Liver (tissue), 9 donors: ENCODE measurements around the gene COL15A1. TPM values are rescaled to one million over a fixed set of nuclear protein-coding genes. Genes with fewer than 3 reads are reported as not detected.

ENCODE experiments used
- DNase-seq: peaks from one replicate; pipeline ENCODE4 v3.0.0-alpha.2; 2017; ENCODE audit warnings: low spot score
- H3K27ac ChIP-seq, 2 donors: one replicate each; pipeline ENCODE4 v1.7.0; 2013; ENCODE audit warnings: inconsistent platforms in 2 of 2, low read length in 2 of 2, control low read depth in 1 of 2, low read depth in 1 of 2, mild to moderate bottlenecking in 1 of 2
- H3K27me3 ChIP-seq, 4 donors: one replicate each; pipeline versions ENCODE4 v1.6.1 to v1.7.0; 2013; ENCODE audit warnings: low read length in 3 of 4, inconsistent platforms in 1 of 4, mild to moderate bottlenecking in 1 of 4, moderate library complexity in 1 of 4; ENCODE audit not compliant: control insufficient read depth in 4 of 4, insufficient read depth in 4 of 4
- H3K36me3 ChIP-seq, 4 donors: one replicate each; pipeline versions ENCODE4 v1.6.1 to v1.7.0; 2013; ENCODE audit warnings: low read length in 3 of 4, mild to moderate bottlenecking in 3 of 4, low read depth in 1 of 4, moderate library complexity in 1 of 4; ENCODE audit not compliant: control insufficient read depth in 4 of 4, insufficient read depth in 3 of 4
- H3K4me1 ChIP-seq, 4 donors: one replicate each; pipeline versions ENCODE4 v1.6.1 to v1.7.0; 2013; ENCODE audit warnings: low read length in 3 of 4, mild to moderate bottlenecking in 3 of 4, moderate library complexity in 1 of 4; ENCODE audit not compliant: control insufficient read depth in 4 of 4, insufficient read depth in 4 of 4
- H3K4me3 ChIP-seq, 3 donors: one replicate each; pipeline versions ENCODE4 v1.6.1 to v1.7.0; 2013; ENCODE audit warnings: low read length in 3 of 3, control low read depth in 1 of 3, low read depth in 1 of 3, mild to moderate bottlenecking in 1 of 3
- H3K9ac ChIP-seq, 2 donors: one replicate each; pipeline ENCODE4 v1.7.0; 2013; ENCODE audit warnings: low read length in 2 of 2, mild to moderate bottlenecking in 2 of 2, moderate library complexity in 2 of 2, control low read depth in 1 of 2, low read depth in 1 of 2
- H3K9me3 ChIP-seq, 4 donors: one replicate each; pipeline versions ENCODE4 v1.6.1 to v1.7.0; 2013; ENCODE audit warnings: low read length in 3 of 4; ENCODE audit not compliant: control insufficient read depth in 4 of 4
- CTCF ChIP-seq: fragments of 150-350 bp; IDR thresholded peaks from 2 replicates; pipeline ENCODE4 v1.5.1; 2017; ENCODE audit warnings: improper control_type of control experiment, low read depth, low read length; ENCODE audit not compliant: missing input control
- EGR1 ChIP-seq, 2 donors: IDR thresholded peaks; 2 replicates each; pipeline ENCODE4 v1.6.1; 2016 to 2018; ENCODE audit warnings: antibody characterized with exemption in 2 of 2, low read depth in 2 of 2
- FOXA1 ChIP-seq: IDR thresholded peaks from 2 replicates; pipeline ENCODE4 v1.6.1; 2016; ENCODE audit warnings: antibody characterized with exemption
- FOXA2 ChIP-seq: IDR thresholded peaks from 2 replicates; pipeline ENCODE4 v1.6.1; 2016; ENCODE audit warnings: antibody characterized with exemption
- GABPA ChIP-seq, 2 donors: IDR thresholded peaks in 1 of 2; conservative IDR thresholded peaks in 1 of 2; 2 replicates each; pipeline ENCODE4 v1.6.1; 2016; ENCODE audit warnings: antibody characterized with exemption in 2 of 2, mild to moderate bottlenecking in 1 of 2, moderate library complexity in 1 of 2
- HNF4A ChIP-seq, 2 donors: conservative IDR thresholded peaks; 2 replicates each; pipeline ENCODE4 v1.6.1; 2016; ENCODE audit warnings: antibody characterized with exemption in 2 of 2, mild to moderate bottlenecking in 2 of 2
- HNF4G ChIP-seq: IDR thresholded peaks from 2 replicates; pipeline ENCODE4 v1.6.1; 2016; ENCODE audit warnings: antibody characterized with exemption
- JUND ChIP-seq, 2 donors: IDR thresholded peaks; 2 replicates each; pipeline ENCODE4 v1.6.1; 2016; ENCODE audit warnings: antibody characterized with exemption in 2 of 2
- MAX ChIP-seq: IDR thresholded peaks from 2 replicates; pipeline ENCODE4 v1.6.1; 2016; ENCODE audit warnings: antibody characterized with exemption
- NR2F2 ChIP-seq: IDR thresholded peaks from 2 replicates; pipeline ENCODE4 v1.6.1; 2016; ENCODE audit warnings: antibody characterized with exemption
- RAD21 ChIP-seq, 2 donors: IDR thresholded peaks; 2 replicates each; pipeline ENCODE4 v1.6.1; 2016; ENCODE audit warnings: antibody characterized with exemption in 2 of 2, mild to moderate bottlenecking in 2 of 2
- RXRA ChIP-seq, 2 donors: IDR thresholded peaks; 2 replicates each; pipeline ENCODE4 v1.6.1; 2017 to 2018; ENCODE audit warnings: antibody characterized with exemption in 2 of 2, mild to moderate bottlenecking in 1 of 2
- SP1 ChIP-seq: IDR thresholded peaks from 2 replicates; pipeline ENCODE4 v1.6.1; 2018; ENCODE audit warnings: antibody characterized with exemption, mild to moderate bottlenecking
- TAF1 ChIP-seq: conservative IDR thresholded peaks from 2 replicates; pipeline ENCODE4 v1.6.1; 2016; ENCODE audit warnings: antibody characterized with exemption, mild to moderate bottlenecking
- YY1 ChIP-seq: IDR thresholded peaks from 2 replicates; pipeline ENCODE4 v1.6.1; 2016; ENCODE audit warnings: antibody characterized with exemption, mild to moderate bottlenecking
- WGBS: extraction: QIAGEN DNeasy Blood & Tissue Kit; methylation state at CpG from one replicate; pipeline ENCODE4 v1.1.7; 2013; 5-methylcytosine and 5-hydroxymethylcytosine counted together
- polyA plus RNA-seq, 2 donors: library from polyadenylated mRNA; stranded (reverse) in 1 of 2; unstranded in 1 of 2; fragments of 200-250 nt in 1 of 2; fragments of >200 nt in 1 of 2; fragmentation: Nextera tagmentation in 1 of 2; extraction: Ambion mirVana in 1 of 2; gene quantifications; one replicate each; pipeline versions ENCODE4 v1.2.1 to v1.2.3, GENCODE V29; 2013 to 2015
- total RNA-seq, 2 donors: library from RNA; depleted of rRNA; stranded (reverse); fragments of >200 nt; gene quantifications; one replicate each; pipeline ENCODE4 v1.2.3, GENCODE V29; 2014
- TF ChIP-seq, protein P1 (sequence below): IDR thresholded peaks from 2 replicates; pipeline ENCODE4 v1.6.1; 2016; ENCODE audit warnings: antibody characterized with exemption, mild to moderate bottlenecking
- TF ChIP-seq, protein P2 (sequence below): IDR thresholded peaks from 2 replicates; pipeline ENCODE4 v1.6.1; 2016; ENCODE audit warnings: antibody characterized with exemption
- TF ChIP-seq, protein P3 (sequence below): IDR thresholded peaks from 2 replicates; pipeline ENCODE4 v1.6.1; 2016; ENCODE audit warnings: antibody characterized with exemption
- donor health status: healthy.
- donor health status: healthy.
- donor health status: healthy.
- donor health status: healthy.
- donor health status: healthy.

COL15A1 gene
- total and polyA plus RNA-seq, 4 donors, result 0.10 to 0.42 (median 0.24) TPM

- H3K4me3 ChIP-seq, result no peak overlapping the region
Measured at GRCh38 chr9:98942906-98943681, 613 bp upstream of the COL15A1 start.

GRCh38 chr9:98944057-98944733, 488 bp downstream of the COL15A1 start:
- no peak overlapping the region for H3K9ac ChIP-seq
- H3K36me3 ChIP-seq, result no peaks in the 10 kb centered on the region
- peaks cover 5 to 8% (median 7%) of the 10 kb centered on the region in 4 donors for H3K4me1 ChIP-seq
- no peak overlapping the region for H3K27ac ChIP-seq
- TF ChIP-seq RXRA (IDR thresholded peaks at IDR 0.05) (no peak), GABPA (IDR thresholded peaks at IDR 0.05 in 1 of 2, conservative IDR thresholded peaks at IDR 0.05 in 1 of 2) (no peak), FOXA2 (no peak), JUND (IDR thresholded peaks at IDR 0.05) (no peak), TAF1 (no peak), FOXA1 (no peak), NR2F2 (no peak), RAD21 (IDR thresholded peaks at IDR 0.05) (no peak), HNF4A (conservative IDR thresholded peaks at IDR 0.05) (no peak), CTCF (no peak), EGR1 (IDR thresholded peaks at IDR 0.05; ENCODE audit: low read depth in 2 of 2) (no peak), MAX (no peak), HNF4G (no peak), SP1 (no peak), YY1 (no peak)
- TF ChIP-seq, protein P1, sequence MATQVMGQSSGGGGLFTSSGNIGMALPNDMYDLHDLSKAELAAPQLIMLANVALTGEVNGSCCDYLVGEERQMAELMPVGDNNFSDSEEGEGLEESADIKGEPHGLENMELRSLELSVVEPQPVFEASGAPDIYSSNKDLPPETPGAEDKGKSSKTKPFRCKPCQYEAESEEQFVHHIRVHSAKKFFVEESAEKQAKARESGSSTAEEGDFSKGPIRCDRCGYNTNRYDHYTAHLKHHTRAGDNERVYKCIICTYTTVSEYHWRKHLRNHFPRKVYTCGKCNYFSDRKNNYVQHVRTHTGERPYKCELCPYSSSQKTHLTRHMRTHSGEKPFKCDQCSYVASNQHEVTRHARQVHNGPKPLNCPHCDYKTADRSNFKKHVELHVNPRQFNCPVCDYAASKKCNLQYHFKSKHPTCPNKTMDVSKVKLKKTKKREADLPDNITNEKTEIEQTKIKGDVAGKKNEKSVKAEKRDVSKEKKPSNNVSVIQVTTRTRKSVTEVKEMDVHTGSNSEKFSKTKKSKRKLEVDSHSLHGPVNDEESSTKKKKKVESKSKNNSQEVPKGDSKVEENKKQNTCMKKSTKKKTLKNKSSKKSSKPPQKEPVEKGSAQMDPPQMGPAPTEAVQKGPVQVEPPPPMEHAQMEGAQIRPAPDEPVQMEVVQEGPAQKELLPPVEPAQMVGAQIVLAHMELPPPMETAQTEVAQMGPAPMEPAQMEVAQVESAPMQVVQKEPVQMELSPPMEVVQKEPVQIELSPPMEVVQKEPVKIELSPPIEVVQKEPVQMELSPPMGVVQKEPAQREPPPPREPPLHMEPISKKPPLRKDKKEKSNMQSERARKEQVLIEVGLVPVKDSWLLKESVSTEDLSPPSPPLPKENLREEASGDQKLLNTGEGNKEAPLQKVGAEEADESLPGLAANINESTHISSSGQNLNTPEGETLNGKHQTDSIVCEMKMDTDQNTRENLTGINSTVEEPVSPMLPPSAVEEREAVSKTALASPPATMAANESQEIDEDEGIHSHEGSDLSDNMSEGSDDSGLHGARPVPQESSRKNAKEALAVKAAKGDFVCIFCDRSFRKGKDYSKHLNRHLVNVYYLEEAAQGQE, result no peak
- TF ChIP-seq, protein P2, sequence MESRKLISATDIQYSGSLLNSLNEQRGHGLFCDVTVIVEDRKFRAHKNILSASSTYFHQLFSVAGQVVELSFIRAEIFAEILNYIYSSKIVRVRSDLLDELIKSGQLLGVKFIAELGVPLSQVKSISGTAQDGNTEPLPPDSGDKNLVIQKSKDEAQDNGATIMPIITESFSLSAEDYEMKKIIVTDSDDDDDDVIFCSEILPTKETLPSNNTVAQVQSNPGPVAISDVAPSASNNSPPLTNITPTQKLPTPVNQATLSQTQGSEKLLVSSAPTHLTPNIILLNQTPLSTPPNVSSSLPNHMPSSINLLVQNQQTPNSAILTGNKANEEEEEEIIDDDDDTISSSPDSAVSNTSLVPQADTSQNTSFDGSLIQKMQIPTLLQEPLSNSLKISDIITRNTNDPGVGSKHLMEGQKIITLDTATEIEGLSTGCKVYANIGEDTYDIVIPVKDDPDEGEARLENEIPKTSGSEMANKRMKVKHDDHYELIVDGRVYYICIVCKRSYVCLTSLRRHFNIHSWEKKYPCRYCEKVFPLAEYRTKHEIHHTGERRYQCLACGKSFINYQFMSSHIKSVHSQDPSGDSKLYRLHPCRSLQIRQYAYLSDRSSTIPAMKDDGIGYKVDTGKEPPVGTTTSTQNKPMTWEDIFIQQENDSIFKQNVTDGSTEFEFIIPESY, result no peak
- TF ChIP-seq, protein P3, sequence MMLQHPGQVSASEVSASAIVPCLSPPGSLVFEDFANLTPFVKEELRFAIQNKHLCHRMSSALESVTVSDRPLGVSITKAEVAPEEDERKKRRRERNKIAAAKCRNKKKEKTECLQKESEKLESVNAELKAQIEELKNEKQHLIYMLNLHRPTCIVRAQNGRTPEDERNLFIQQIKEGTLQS, result no peak
- H3K4me3 ChIP-seq, result no peak overlapping the region
- 3% methylated on average over 46 of the region's 46 CpGs for WGBS
- no peak for DNase-seq
- H3K9me3 ChIP-seq, result no peaks in the 10 kb centered on the region
- peaks cover 2 to 12% (median 8%) of the 10 kb centered on the region in 4 donors for H3K27me3 ChIP-seq

More at GRCh38 chr9:98942906-98943681, 613 bp upstream of the COL15A1 start:
- peaks cover 2 to 14% (median 9%) of the 10 kb centered on the region in 4 donors for H3K27me3 ChIP-seq
- H3K36me3 ChIP-seq, result no peaks in the 10 kb centered on the region
- no peak for DNase-seq
- TF ChIP-seq RXRA (IDR thresholded peaks at IDR 0.05), result no peak
- TF ChIP-seq, protein P2, result no peak
- no peak for TF ChIP-seq FOXA1
- no peak for TF ChIP-seq YY1
- no peak for TF ChIP-seq GABPA (IDR thresholded peaks at IDR 0.05 in 1 of 2, conservative IDR thresholded peaks at IDR 0.05 in 1 of 2)
- no peak for TF ChIP-seq HNF4A (conservative IDR thresholded peaks at IDR 0.05)
- TF ChIP-seq, protein P3, result no peak
- peaks cover 5 to 8% (median 7%) of the 10 kb centered on the region in 4 donors for H3K4me1 ChIP-seq
- WGBS, result 53% methylated on average over 15 of the region's 15 CpGs
- H3K9me3 ChIP-seq, result no peaks in the 10 kb centered on the region
- no peak overlapping the region for H3K27ac ChIP-seq
- no peak overlapping the region for H3K9ac ChIP-seq
